H4 (cell line): ENCODE results near the gene ADIRF. TPM values are rescaled to one million over a fixed set of nuclear protein-coding genes. Genes with fewer than 3 reads are reported as not detected.
"Not testable (repeated sequence)": the region's sequence is repeated elsewhere in the genome, so short reads cannot be mapped to it uniquely, and the experiment has no call there.

Experiments
- DNase-seq: peaks from one replicate; pipeline ENCODE4 v3.0.0-alpha.2; 2015; ENCODE audit warnings: low spot score
- total RNA-seq: library from RNA; depleted of rRNA; stranded (reverse); fragments of >200 nt; shearing (Covaris generic); gene quantifications from 2 replicates; pipeline ENCODE4 v1.2.3, GENCODE V29; 2014

ADIRF gene
- total RNA-seq, 1 experiment from 2014 or later: not detected

DNA sequence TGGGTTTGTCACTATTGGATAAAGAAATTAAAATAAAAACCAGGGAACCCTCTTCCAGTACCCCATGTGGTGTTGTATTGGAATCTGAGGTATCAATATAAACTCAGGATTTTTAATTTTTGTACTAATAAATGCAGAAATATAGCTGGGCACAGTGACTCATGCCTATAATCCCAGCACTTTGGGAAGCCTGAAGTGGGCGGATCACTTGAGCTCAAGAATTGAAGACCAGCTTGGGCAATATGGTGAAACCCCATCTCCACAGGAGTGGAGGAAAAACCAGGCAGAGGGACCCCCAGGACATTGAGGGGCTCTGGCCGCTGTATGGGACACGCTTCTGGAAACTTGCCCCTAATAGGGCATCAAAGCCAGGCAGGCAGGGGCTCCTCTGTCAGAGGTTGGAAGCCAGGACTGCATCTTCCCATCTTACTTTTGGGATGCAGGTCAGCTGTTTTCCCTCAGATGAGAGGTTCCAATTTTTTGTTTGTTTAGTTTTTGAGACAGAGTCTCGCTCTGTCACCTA, 11.1 kb downstream of the ADIRF start:
- DNase-seq: no peak

DNA sequence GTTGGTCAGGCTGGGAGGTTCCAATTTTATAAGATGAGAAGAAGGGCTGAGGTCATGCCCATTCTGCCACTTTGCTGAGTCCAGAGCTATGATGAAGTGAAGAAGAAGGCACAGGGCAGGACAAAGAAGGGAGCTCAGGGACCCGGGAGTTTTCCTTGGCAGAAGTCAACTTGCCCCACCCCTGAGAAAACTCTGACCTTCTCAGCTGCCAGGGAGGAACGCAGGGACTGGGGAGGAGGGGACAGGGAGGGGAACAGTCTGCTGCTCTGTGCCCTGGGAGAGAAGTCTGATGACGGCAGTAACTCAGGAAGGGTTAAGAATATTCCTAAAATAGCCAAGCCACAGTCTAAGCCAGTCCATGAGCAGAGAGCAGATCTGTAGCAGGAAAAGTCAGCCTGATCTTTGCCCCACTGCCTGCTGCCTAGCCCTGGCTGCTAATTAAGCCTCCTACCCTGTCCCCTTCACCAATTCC, 11.7 kb downstream of the ADIRF start:
- no peak for DNase-seq

DNA sequence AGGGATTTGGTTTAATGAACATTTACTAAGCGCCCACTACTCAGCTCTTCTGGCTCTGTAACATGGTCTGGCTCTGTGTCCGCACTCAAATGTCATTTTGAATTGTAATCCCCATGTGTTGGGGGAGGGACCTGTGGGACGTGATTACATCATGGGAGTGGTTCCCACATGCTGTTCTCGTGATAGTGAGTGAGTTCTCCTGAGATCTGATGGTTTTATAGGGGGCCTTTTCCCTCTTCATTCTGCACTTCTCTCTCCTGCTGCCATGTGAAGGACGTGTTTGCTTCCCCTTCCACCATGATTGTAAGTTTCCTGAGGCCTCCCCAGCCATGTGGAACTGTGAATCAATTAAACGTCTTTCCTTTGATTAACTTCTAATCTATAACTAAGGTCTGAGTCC, 12.7 kb downstream of the ADIRF start:
- DNase-seq: not testable (repeated sequence)

DNA sequence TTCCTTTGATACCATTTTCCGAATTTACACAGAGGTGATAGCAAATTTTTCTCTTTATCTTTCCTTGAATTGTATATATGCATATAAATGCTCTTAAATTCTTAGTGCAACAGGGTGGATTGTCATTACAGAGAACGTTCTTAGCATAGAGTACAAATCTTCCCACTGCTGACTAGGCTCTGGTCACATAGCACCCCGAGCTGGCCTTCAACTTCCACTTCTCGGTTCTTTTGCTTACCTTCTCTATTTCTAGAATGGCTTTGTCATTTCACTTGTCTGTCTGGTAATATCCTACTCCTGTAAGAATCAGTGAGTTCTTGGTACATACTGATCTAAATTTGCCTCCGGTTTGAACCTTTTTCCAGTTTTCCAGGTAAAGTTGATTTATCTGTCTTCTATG, 13.4 kb downstream of the ADIRF start:
- DNase-seq: no peak

DNA sequence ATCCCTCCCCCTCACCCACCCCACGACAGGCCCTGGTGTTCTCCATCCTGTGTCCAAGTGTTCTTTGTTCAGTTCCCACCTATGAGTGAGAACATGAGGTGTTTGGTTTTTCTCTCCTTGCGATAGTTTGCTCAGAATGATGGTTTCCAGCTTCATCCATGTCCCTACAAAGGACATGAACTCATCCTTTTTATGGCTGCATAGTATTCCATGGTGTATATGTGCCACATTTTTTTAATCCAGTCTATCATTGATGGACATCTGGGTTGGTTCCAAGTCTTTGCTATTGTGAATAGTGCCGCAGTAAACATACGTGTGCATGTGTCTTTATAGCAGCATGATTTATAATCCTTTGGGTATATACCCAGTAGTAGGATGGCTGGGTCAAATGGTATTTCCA, 16.2 kb downstream of the ADIRF start:
- DNase-seq: not testable (repeated sequence)

DNA sequence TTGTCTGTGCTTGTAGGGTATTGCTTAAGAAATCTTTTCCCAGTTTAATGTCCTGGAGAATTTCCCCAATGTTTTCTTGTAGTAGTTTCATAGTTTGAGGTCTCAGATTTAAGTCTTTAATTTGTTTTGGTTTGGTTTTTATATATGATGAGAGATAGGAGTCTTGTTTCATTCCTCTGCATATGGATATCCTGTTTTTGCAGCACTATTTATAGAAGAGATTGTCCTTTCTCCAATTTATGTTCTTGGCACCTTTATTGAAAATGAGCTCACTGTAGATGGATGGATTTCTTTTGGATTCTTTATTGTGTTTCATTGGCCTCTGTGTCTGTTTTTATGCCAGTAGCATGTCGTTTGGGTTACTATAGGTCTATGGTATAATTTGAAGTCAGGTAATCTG, 20.2 kb downstream of the ADIRF start:
- DNase-seq: no peak

DNA sequence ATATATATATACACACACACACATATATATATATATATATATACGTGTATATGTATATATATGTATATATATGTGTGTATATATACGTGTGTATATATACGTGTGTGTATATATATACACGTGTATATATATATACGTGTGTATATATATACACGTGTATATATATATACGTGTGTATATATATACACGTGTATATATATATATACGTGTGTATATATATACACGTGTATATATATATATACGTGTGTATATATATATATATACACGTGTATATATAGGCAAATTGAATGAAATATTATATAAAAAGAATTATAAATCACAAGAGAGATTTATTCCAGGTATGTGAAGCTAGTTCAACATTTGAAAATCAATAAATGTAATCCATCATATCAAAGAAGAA, 23.1 kb downstream of the ADIRF start:
- not testable (repeated sequence) for DNase-seq

DNA sequence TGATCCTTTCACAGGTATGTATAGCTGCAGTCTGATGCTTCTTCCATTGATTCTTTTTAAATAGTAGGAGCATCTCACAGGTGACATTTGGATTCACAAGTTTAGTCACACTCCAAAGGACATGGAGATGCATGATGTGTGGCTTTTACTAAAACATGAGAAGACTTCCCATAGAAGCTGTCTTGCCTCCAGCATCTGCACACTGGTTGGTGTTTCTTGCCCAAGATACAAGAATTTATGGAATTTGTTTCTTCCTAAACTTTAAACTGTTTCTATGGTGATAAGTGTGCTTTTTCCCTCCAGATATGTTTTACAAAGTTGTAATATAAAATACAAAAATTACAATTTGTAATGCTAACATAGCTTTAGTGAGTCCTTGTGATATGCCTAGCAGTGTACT, 24.2 kb downstream of the ADIRF start:
- no peak for DNase-seq

DNA sequence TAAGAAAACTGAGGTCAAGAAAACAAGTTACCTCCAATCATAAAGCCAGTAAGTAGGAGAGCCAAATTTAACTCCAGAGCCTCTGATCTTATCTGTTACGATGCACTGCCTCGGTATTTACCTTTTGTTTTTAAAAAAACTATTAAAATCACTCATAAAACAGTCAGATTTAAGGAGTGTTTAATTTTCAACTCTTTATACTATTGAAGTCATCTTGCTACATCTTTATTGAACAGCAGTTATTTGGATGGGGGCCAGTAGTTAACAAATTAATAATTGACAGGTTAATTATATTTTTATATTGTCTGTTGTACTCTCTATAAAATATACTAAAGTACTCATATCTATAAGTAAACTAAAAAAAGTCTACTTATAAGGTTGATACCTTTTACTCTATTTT, 24.6 kb downstream of the ADIRF start:
- no peak for DNase-seq

DNA sequence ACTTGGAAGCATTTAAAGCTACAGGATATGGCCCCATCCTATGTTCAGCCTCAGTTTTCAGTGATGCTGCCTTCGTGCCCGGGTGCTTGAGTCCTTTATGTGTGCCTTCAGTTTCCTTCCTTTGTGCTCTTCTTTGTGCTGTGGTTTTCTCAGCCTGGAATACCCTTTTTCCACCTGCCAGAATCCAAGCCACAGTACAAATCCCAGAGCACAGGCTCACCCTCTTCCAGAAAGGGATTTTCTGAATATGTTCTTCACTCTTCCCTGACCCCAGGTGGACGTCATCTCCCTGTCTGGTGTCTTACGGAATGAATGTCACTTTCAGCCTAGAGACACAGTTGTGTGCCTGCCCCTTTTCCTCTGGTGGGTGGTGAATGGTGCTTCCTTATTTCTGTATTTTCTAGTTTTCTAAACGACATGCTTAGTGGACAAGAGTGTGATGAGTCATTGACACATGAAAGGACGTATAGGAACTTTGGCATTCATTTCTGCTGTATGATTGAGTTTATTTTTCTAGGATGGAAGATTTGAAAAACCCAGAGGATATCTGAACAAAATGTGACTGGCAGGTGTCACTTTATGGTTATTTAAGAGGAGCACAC, 31.6 kb downstream of the ADIRF start:
- not testable (repeated sequence) for DNase-seq

DNA sequence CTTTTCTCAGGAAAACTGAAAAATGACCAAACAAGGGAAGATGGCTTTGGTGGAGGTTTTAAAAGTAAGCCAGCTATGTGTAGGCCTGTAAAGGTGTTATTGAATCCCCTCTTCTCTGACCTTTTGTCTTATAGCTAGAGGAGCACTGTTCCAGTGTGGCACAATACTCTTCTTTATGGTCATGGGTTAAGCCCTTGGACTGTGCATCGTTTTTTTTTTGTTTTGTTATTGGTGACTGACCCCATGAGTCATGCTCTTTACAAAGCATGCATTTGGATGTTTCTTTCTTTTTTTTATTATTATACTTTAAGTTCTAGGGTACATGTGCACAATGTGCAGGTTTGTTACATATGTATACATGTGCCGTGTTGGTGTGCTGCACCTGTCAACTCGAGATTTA, 32.2 kb downstream of the ADIRF start:
- no peak for DNase-seq

DNA sequence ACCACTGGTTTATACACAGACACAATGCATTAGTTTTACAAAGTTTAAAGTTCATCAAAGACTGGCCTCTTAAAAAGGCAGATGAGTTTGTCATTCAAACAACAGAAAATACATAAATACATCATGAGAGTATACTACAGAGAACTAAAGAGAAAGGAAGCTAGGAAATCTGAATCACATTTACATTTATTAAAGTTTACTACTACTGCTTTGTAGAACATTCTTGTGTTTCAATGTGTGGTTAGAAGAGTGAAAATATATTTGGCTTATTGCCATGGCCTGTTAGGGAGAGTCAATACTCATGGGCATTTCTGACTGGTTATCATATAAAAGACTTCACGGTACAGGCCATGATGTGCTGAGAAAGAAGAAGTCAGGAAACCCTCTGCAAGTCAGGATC, 38.8 kb downstream of the ADIRF start:
- not testable (repeated sequence) for DNase-seq

DNA sequence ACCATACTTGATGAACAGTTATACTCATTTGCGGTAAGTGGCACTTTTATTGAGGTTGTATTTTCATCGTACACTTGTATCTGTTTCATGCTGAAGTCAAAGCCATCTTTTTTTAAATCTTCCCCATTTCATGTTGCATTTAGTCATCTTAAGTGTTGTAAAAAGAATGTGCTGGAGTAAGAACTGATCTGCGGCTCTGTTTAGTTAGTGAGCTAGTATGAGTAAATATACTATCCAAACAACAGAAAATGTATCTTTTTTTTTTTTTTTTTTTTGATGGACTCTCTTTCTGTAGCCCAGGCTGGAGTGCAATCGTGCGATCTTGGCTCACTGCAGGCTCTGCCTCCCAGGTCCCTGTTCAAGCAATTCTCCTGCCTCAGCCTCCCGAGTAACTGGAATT, 39.4 kb downstream of the ADIRF start:
- not testable (repeated sequence) for DNase-seq

DNA sequence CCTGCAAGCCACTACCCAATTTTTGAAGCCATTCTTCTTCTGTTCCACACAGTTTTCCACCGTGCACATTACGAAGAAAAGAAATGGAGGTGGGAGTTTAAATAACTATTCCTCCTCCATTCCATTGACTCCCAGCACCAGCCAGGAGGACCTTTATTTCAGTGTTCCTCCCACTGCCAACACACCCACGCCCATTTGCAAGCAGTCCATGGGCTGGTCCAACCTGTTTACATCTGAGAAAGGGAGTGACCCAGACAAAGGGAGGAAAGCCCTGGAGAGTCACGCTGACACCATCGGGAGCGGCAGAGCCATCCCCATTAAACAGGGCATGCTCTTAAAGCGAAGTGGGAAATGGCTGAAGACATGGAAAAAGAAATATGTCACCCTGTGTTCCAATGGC, 40.0 kb downstream of the ADIRF start:
- not testable (repeated sequence) for DNase-seq

DNA sequence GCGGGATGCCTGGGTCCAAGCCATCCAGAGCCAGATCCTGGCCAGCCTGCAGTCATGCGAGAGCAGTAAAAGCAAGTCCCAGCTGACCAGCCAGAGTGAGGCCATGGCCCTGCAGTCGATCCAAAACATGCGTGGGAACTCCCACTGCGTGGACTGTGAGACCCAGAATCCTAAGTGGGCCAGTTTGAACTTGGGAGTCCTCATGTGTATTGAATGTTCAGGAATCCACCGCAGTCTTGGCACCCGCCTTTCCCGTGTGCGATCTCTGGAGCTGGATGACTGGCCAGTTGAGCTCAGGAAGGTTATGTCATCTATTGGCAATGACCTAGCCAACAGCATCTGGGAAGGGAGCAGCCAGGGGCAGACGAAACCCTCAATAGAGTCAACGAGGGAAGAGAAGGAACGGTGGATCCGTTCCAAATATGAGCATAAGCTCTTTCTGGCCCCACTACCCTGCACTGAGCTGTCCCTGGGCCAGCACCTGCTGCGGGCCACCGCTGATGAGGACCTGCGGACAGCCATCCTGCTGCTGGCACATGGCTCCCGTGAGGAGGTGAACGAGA, 40.9 kb downstream of the ADIRF start:
- not testable (repeated sequence) for DNase-seq

DNA sequence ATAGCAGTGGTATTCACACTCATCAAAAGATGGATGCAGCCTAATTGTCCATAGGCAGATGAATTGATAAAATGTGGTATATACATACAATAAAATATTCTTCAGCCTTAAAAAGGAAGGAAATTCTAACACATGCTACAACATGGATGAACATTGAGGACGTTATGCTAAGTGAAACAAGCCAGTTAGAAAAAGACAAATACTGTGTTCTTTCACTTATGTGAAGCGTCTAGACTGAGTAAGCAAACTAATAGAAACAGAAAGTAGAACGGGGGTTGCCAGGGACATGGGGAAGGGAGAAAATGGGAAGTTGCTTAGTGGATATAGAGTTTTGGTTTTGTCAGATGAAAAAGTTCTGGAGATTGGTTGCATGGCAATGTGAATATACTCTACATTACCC, 45.2 kb downstream of the ADIRF start:
- DNase-seq: not testable (repeated sequence)

DNA sequence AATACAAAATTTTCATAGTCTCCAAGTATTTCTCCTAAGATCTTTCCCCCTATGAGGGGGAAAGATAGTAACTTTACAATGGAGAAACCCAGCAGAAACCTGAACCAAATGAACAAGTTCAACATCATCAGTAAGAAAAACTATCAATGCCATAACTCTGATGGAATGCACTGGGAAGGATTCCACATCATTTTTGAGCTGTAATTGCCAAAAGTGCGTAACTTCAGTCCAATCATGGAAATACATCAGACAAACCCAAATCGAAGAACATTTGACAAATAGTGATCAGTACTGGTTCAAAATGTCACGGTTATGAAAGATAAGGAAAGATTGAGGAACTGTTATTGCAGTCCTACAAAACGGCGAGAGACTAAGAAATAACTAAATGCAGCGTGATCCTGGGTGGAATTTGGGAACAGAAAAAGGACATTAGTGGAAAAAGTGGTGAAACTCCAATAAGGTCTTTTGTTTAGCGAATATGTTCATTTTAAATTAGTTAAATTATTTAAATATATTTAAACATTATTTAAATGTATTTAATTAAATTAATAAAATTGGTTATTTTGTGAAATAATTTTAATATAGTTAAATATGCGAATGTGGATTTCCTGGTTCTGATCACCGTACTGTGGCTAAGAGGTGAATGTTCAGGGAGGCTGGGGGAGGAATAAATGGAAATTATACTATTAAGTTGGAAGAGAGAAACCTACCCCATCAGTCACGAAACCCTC, 46.9 kb downstream of the ADIRF start:
- DNase-seq: not testable (repeated sequence)

DNA sequence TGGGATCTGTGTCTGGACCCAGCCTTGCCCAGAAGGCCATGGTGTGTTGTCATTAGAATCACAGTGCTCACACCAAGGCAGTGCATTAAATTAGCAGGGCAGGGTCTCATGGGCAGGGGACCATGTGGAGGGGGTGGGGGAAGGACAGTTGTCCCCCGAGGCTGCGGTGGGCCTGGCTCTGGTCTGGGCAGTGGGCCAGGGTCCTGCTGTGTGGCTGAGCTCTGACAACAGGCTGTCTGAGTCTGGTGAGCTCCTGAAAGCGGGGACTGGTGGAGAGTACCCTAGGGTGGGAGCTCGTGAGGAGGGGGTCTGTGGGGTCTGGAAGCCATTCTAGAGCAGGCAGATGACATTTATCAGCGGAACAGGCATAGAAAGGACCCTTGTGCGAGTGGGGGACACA, 49.8 kb downstream of the ADIRF start:
- not testable (repeated sequence) for DNase-seq

DNA sequence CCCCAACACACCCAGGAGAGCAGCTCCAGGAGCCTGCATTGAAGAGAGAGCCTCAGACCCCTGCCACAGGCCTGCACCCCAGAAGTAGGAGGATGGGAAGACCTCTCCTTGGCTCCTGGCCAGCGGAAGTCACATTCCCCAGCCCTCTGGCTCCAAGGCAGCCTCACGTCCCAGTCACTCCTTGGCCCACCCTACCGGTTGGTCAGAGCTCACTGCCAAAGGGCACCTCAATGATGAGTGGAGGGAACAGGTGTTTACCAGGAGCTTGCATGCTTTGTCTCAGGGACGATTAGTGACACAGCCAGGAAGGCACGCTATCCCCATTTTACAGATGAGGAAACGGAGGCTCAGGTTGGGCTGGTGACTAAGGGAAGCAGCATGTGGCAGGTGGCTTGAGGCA, 50.8 kb downstream of the ADIRF start:
- not testable (repeated sequence) for DNase-seq

DNA sequence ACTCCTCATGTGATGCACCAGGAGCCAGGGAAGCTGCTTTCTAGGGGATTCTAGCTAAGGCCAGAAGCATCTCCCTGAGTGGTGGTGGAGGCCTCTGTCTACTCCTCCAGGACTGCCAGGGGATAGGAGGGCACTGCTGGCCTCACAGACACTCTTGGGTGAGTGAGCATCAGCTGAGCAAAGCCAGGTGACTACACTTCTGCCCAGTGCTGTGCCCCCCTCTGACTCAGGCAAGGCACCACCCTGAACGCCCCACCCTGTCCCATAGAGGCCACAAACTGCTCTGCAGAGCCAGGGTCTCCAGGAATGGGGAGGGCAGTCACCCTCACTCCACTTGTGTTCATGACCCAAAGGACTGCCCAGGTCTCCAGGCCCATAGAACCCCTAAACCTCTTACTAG, 51.2 kb downstream of the ADIRF start:
- DNase-seq: not testable (repeated sequence)

DNA sequence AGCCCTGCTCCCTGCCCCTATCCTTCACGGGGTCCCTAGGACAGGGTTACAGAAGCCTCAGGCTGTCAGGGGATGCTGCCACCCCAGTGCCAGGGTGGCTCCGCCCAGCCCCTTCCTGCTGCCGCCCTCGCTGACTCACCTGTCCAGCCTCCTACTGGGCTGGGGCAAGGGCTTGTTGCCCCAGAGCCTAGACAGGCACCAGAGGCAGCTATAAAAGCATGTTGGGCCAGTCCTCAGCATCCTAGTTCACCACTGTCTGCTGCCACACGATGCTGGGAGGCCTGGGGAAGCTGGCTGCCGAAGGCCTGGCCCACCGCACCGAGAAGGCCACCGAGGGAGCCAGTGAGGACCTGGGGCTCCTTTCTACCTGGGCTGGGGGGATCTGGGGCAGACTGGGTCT, 51.8 kb downstream of the ADIRF start, which contains the start of gene FAM25A:
FAM25A (plus strand) TSS at position 239 of the 400 bp plus-strand sequence; CDS start at position 270, 31 bp downstream.
- DNase-seq: not testable (repeated sequence)
